ENCODE measurements around the gene ADAMTS2.

Gene ADAMTS2

GRCh38 chr5:179151286-179152118 lies 193.8 kb downstream of the ADAMTS2 start:
- no peak for DNase-seq

GRCh38 chr5:179150011-179150410 lies 195.2 kb downstream of the ADAMTS2 start:
- DNase-seq, result no peak

GRCh38 chr5:179149278-179149677 lies 196.0 kb downstream of the ADAMTS2 start:
- no peak for DNase-seq

- no peak for DNase-seq
Observed at GRCh38 chr5:179148703-179149170, 196.5 kb downstream of the ADAMTS2 start.

GRCh38 chr5:179147991-179148702 lies 197.1 kb downstream of the ADAMTS2 start:
- DNase-seq, result no peak

- peak; percentile 33 for DNase-seq
Observed at GRCh38 chr5:179146277-179146676, 199.0 kb downstream of the ADAMTS2 start.

- DNase-seq, result no peak
Observed at GRCh38 chr5:179143446-179143845, 201.8 kb downstream of the ADAMTS2 start.

GRCh38 chr5:179142434-179143198 lies 202.6 kb downstream of the ADAMTS2 start:
- no peak for DNase-seq

- DNase-seq, result no peak
Observed at GRCh38 chr5:179141867-179142266, 203.4 kb downstream of the ADAMTS2 start.

- DNase-seq, result no peak
Observed at GRCh38 chr5:179140293-179140692, 205.0 kb downstream of the ADAMTS2 start.

- no peak for DNase-seq
Observed at GRCh38 chr5:179139936-179140235, 205.4 kb downstream of the ADAMTS2 start.

- no peak for DNase-seq
Observed at GRCh38 chr5:179139111-179139935, 205.9 kb downstream of the ADAMTS2 start.

GRCh38 chr5:179138568-179138925 lies 206.7 kb downstream of the ADAMTS2 start:
- no peak for DNase-seq

GRCh38 chr5:179137643-179138567 lies 207.4 kb downstream of the ADAMTS2 start:
- DNase-seq, result no peak

GRCh38 chr5:179137016-179137642 lies 208.1 kb downstream of the ADAMTS2 start:
- DNase-seq, result no peak

- DNase-seq, result no peak
Observed at GRCh38 chr5:179135441-179136215, 209.6 kb downstream of the ADAMTS2 start.

GRCh38 chr5:179135006-179135405 lies 210.3 kb downstream of the ADAMTS2 start:
- no peak for DNase-seq

GRCh38 chr5:179134511-179134910 lies 210.8 kb downstream of the ADAMTS2 start:
- DNase-seq, result no peak

GRCh38 chr5:179132586-179133355 lies 212.5 kb downstream of the ADAMTS2 start:
- DNase-seq, result no peak
